IMR-90 (cell line): ENCODE data around the gene TMC1. TPM values are rescaled to one million over a fixed set of nuclear protein-coding genes. Genes with fewer than 3 reads are reported as not detected.

Experiments used
- ATAC-seq: fragments of 200-7000 bp; cut with Tn5 transposase; 2 replicates; pipeline ENCODE4 v1.9.1; 2020; ENCODE audit warnings: low read depth, mild to moderate bottlenecking, moderate library complexity
- BruUV-seq: library from RNA; stranded (reverse); fragments of 400-500 nt; replicated peaks from 2 replicates; lab custom pipeline; 2021; lab: Mats Ljungman, UMichigan
- CTCF ChIA-PET: fragments of 300-600 bp; formaldehyde crosslinking; extraction: SDS; loops from one replicate; lab custom pipeline; 2021; ENCODE audit warnings: antibody characterized with exemption; lab: Yijun Ruan, JAX
- POLR2A ChIA-PET: fragments of 300-600 bp; sonication (Branson Sonifier 250); formaldehyde crosslinking; loops from one replicate; lab custom pipeline; 2022; ENCODE audit warnings: antibody characterized with exemption; ENCODE audit not compliant: unreplicated experiment; lab: Charles Lee
- DNase-seq: peaks from one replicate; pipeline ENCODE4 v3.0.0; 2013
- H2AFZ ChIP-seq: replicated peaks from 2 replicates; pipeline ENCODE3; 2013; ENCODE audit warnings: low read length, mild to moderate bottlenecking; ENCODE audit not compliant: poor library complexity
- H2AK5ac ChIP-seq: 2 replicates; pipeline ENCODE4 v1.6.1; 2013; ENCODE audit warnings: low read depth, low read length, inconsistent platforms
- H2AK9ac ChIP-seq: replicated peaks from 2 replicates; pipeline ENCODE3; 2013; ENCODE audit warnings: mild to moderate bottlenecking, low read depth, low read length, moderate library complexity; ENCODE audit not compliant: poor library complexity
- H2BK120ac ChIP-seq: 2 replicates; pipeline ENCODE4 v1.6.1; 2013; ENCODE audit warnings: low read depth, low read length, inconsistent platforms
- H2BK15ac ChIP-seq: 3 replicates; pipeline ENCODE4 v1.6.1; 2013; ENCODE audit warnings: low read depth, low read length, inconsistent platforms
- H2BK20ac ChIP-seq: 2 replicates; pipeline ENCODE4 v1.6.1; 2013; ENCODE audit warnings: low read depth, mild to moderate bottlenecking, inconsistent platforms, low read length, moderate library complexity
- H2BK5ac ChIP-seq: 2 replicates; pipeline ENCODE4 v1.6.1; 2013; ENCODE audit warnings: mild to moderate bottlenecking, low read depth, low read length, inconsistent platforms; ENCODE audit not compliant: poor library complexity, severe bottlenecking
- H3K14ac ChIP-seq: replicated peaks from 2 replicates; pipeline ENCODE4 v1.6.1; 2013; ENCODE audit warnings: low read depth, low read length, inconsistent platforms
- H3K18ac ChIP-seq: 2 replicates; pipeline ENCODE4 v1.6.1; 2013; ENCODE audit warnings: low read depth, low read length, control low read depth
- H3K23ac ChIP-seq: 2 replicates; pipeline ENCODE4 v1.6.1; 2013; ENCODE audit warnings: low read depth, low read length, inconsistent platforms
- H3K27ac ChIP-seq: 2 replicates; pipeline ENCODE4 v1.5.1; 2013; ENCODE audit warnings: mild to moderate bottlenecking, control low read depth, low read length; ENCODE audit not compliant: insufficient read depth
- H3K27me3 ChIP-seq: 2 replicates; pipeline ENCODE4 v1.6.1; 2013; ENCODE audit warnings: low read length; ENCODE audit not compliant: control insufficient read depth, insufficient read depth
- H3K36me3 ChIP-seq: 2 replicates; pipeline ENCODE4 v1.6.1; 2013; ENCODE audit warnings: low read length, mixed read lengths; ENCODE audit not compliant: control insufficient read depth, insufficient read depth
- H3K4ac ChIP-seq: 2 replicates; pipeline ENCODE4 v1.6.1; 2013; ENCODE audit warnings: low read depth, low read length, inconsistent platforms
- H3K4me1 ChIP-seq: 2 replicates; pipeline ENCODE4 v1.6.1; 2013; ENCODE audit warnings: low read length, mixed read lengths; ENCODE audit not compliant: control insufficient read depth, insufficient read depth
- H3K4me2 ChIP-seq: 2 replicates; pipeline ENCODE4 v1.6.1; 2013; ENCODE audit warnings: low read depth, mild to moderate bottlenecking, control low read depth, low read length, moderate library complexity
- H3K4me3 ChIP-seq: 2 replicates; pipeline ENCODE4 v1.5.1; 2013; ENCODE audit warnings: low read depth, mild to moderate bottlenecking, control low read depth, low read length, moderate library complexity; ENCODE audit not compliant: insufficient read depth
- H3K56ac ChIP-seq: 2 replicates; pipeline ENCODE4 v1.6.1; 2013; ENCODE audit warnings: low read length, inconsistent platforms; ENCODE audit not compliant: insufficient read depth; ENCODE audit errors: extremely low read depth
- H3K79me1 ChIP-seq, 2 experiments: 2 replicates each; pipeline ENCODE4 v1.6.1; 2013; ENCODE audit warnings: low read length in 2 of 2, inconsistent platforms in 1 of 2, low read depth in 1 of 2
- H3K9ac ChIP-seq: 2 replicates; pipeline ENCODE4 v1.6.1; 2013; ENCODE audit warnings: low read depth, low read length, control low read depth
- H3K9me1 ChIP-seq: 2 replicates; pipeline ENCODE4 v1.6.1; 2013; ENCODE audit warnings: low read length, inconsistent platforms; ENCODE audit not compliant: insufficient read depth
- H3K9me3 ChIP-seq: 2 replicates; pipeline ENCODE4 v1.6.1; 2013; ENCODE audit warnings: low read length; ENCODE audit not compliant: control insufficient read depth, insufficient read depth
- H4K20me1 ChIP-seq: 2 replicates; pipeline ENCODE4 v1.6.1; 2013; ENCODE audit warnings: low read length, inconsistent platforms; ENCODE audit not compliant: insufficient read depth
- H4K5ac ChIP-seq: 2 replicates; pipeline ENCODE4 v1.6.1; 2013; ENCODE audit warnings: mild to moderate bottlenecking, low read depth, low read length, control low read depth
- H4K8ac ChIP-seq, 2 experiments: 2 replicates each; pipeline ENCODE4 v1.6.1; 2013; ENCODE audit warnings: low read depth in 2 of 2, low read length in 2 of 2, control low read depth in 1 of 2, inconsistent platforms in 1 of 2
- H4K91ac ChIP-seq: 2 replicates; pipeline ENCODE4 v1.6.1; 2013; ENCODE audit warnings: low read depth, low read length, inconsistent platforms; ENCODE audit not compliant: insufficient read depth
- FOS ChIP-seq: fragments of 150-350 bp; IDR thresholded peaks from 2 replicates; pipeline ENCODE4 v1.6.1; 2016; ENCODE audit warnings: low read depth, low read length
- MAFK ChIP-seq: IDR thresholded peaks from 2 replicates; pipeline ENCODE4 v1.6.1; 2012; ENCODE audit warnings: low read depth, low read length, improper control_type of control experiment
- MAZ ChIP-seq: IDR thresholded peaks from 2 replicates; pipeline ENCODE4 v1.6.1; 2012; ENCODE audit warnings: low read depth, mild to moderate bottlenecking, low read length, improper control_type of control experiment, moderate library complexity, borderline replicate concordance
- WGBS, 2 experiments: methylation state at CpG; one replicate each; pipeline versions ENCODE4 v1.1.5 to v1.1.7; 2013; ENCODE audit warnings: missing lambda C conversion rate in 2 of 2; ENCODE audit not compliant: insufficient read length in 1 of 2; ENCODE audit errors: extremely low coverage in 2 of 2; 5-methylcytosine and 5-hydroxymethylcytosine counted together
- dilution Hi-C: fragments of 300-500 bp; cut with HindIII; formaldehyde crosslinking; loops from one replicate; pipeline ENCODE4 v1.14.3; 2018; ENCODE audit warnings: low sequenced_read_pairs; ENCODE audit not compliant: unreplicated experiment
- in situ Hi-C: fragments of 300-500 bp; cut with MboI; formaldehyde crosslinking; loops from 3 replicates; pipeline ENCODE4 v1.14.3; 2019; ENCODE audit warnings: low sequenced_read_pairs, inconsistent platforms, mixed read lengths
- intact Hi-C: fragments of 100-400 bp; cut with micrococcal nuclease; formaldehyde crosslinking; loops from 2 replicates; pipeline ENCODE4 v1.10.0; 2022
- polyA plus RNA-seq, 3 experiments: library from polyadenylated mRNA; depleted of rRNA; stranded (reverse); fragments of >200 nt; gene quantifications; 2 replicates each; pipeline ENCODE4 v1.2.3, GENCODE V29; 2012; ENCODE audit warnings: low replicate concordance in 1 of 3
- total RNA-seq: library from RNA; depleted of rRNA; stranded (reverse); fragments of >200 nt; gene quantifications from 2 replicates; pipeline ENCODE4 v1.2.3, GENCODE V29; 2012
- TF ChIP-seq, protein P1 (sequence below): conservative IDR thresholded peaks from 2 replicates; pipeline ENCODE4 v1.5.1; 2012; ENCODE audit warnings: mild to moderate bottlenecking, low read depth, low read length, improper control_type of control experiment

TMC1 gene
- total and polyA plus RNA-seq, 2 of the 4 experiments (the other 2 are of a cell fraction): not detected

DNA sequence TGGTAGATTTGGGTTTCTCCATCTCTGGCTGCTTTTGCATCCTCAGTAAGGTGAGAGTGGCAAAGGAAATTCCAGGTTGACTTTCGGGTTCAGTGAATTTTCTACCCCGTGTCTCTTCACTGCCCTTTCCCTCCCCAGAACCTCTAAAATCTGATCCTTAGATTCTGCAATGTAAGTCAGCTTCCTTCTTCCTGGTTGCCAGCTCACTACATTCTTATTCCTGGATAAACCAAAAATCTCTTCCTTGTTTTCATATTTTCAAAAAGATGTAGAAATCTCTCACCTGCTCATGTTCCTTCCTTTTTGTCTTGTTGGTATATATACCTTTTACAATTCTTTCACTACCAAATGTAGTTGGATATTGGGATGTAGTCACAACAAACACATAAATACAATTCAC, 145.8 kb downstream of the TMC1 start:
- H3K4me1 ChIP-seq: no peaks in the 10 kb centered on the region

More for the DNA sequence above, 145.8 kb downstream of the TMC1 start:
- Histone ChIP-seq H3K36me3 (no peaks in the 10 kb centered on the region), H3K9me1 (no peaks in the 10 kb centered on the region), H2AK9ac (no peak overlapping the region), H3K9me3 (no peaks in the 10 kb centered on the region), H3K14ac (no peak overlapping the region), H2BK15ac (no peak overlapping the region), H4K91ac (no peak overlapping the region), H2BK5ac (no peak overlapping the region), H2BK120ac (no peak overlapping the region), H3K4me2 (no peak overlapping the region), H2AFZ (no peak overlapping the region), H4K8ac (no peak overlapping the region), H3K79me1 (no peaks in the 10 kb centered on the region), H3K56ac (no peak overlapping the region), H3K18ac (no peak overlapping the region), H3K4ac (no peak overlapping the region), H4K5ac (no peak overlapping the region), H3K27ac (no peak overlapping the region), H2BK20ac (no peak overlapping the region), H4K20me1 (no peaks in the 10 kb centered on the region), H3K4me3 (no peak overlapping the region), H3K9ac (no peak overlapping the region), H3K23ac (no peak overlapping the region), H3K27me3 (no peaks in the 10 kb centered on the region), H2AK5ac (no peak overlapping the region)
- ChIA-PET POLR2A (no interaction called here), CTCF (no interaction called here)
- BruUV-seq: no TSS peak
- no CpG with 5 or more reads among the region's 2 CpGs for WGBS, 2 experiments
- in situ Hi-C loops: no loop called here
- intact Hi-C loops: no loop called here
- no peak for ATAC-seq
- no peak for DNase-seq
- TF ChIP-seq, protein P1, sequence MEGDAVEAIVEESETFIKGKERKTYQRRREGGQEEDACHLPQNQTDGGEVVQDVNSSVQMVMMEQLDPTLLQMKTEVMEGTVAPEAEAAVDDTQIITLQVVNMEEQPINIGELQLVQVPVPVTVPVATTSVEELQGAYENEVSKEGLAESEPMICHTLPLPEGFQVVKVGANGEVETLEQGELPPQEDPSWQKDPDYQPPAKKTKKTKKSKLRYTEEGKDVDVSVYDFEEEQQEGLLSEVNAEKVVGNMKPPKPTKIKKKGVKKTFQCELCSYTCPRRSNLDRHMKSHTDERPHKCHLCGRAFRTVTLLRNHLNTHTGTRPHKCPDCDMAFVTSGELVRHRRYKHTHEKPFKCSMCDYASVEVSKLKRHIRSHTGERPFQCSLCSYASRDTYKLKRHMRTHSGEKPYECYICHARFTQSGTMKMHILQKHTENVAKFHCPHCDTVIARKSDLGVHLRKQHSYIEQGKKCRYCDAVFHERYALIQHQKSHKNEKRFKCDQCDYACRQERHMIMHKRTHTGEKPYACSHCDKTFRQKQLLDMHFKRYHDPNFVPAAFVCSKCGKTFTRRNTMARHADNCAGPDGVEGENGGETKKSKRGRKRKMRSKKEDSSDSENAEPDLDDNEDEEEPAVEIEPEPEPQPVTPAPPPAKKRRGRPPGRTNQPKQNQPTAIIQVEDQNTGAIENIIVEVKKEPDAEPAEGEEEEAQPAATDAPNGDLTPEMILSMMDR: no peak
- TF ChIP-seq FOS (no peak), MAFK (no peak), MAZ (no peak)
- dilution Hi-C loops: no loop called here
